ENCODE data around the gene CHRDL2. TPM values are rescaled to one million over a fixed set of nuclear protein-coding genes. Genes with fewer than 3 reads are reported as not detected.

The CHRDL2 gene
- total and polyA plus RNA-seq, 2 of the 13 experiments (the other 11 are each of a cell fraction or from before 2014, with no cell fraction given), result 0.04 TPM; not detected in 1

DNA sequence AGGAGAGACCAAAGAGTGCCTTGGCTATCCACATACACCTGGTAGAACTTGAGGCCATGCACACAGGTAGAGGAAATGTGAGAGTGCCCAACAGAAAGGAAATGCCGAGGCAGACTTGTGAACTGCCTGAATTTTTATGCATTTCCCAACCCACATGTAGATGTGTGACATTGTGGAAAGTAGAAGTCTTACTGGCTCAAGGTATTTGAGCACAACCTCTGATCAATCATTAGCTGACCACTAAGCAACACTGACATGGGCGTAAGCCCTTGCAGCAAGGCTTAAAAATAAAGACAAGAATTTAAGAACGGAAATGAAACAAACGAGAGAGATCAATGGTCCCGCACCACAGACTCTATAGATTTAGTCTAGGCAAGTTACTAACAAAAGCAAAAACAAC lies 76.2 kb downstream of the CHRDL2 start:
- Histone ChIP-seq H2AFZ (ENCODE audit: low read length) (no peak overlapping the region), H3K27me3 (ENCODE audit: control insufficient read depth in 1 of 2, insufficient read depth in 2 of 2, low read length in 2 of 2) (no peaks in the 10 kb centered on the region), H4K20me1 (ENCODE audit: insufficient read depth, low read length) (no peaks in the 10 kb centered on the region), H3K36me3 (replicated peaks in 1 of 2; ENCODE audit: control insufficient read depth in 1 of 2, insufficient read depth in 2 of 2, low read length in 2 of 2) (no peaks in the 10 kb centered on the region; a peak in 1 of 5 replicates), H3K4me1 (ENCODE audit: insufficient read depth, low read length) (no peaks in the 10 kb centered on the region), H3K4me3 (replicated peaks in 1 of 3; ENCODE audit: insufficient read depth in 1 of 3, low read depth in 2 of 3, low read length in 3 of 3) (no peak overlapping the region), H3K9ac (ENCODE audit: insufficient read depth, low read depth, low read length) (no peak overlapping the region), H3K4me2 (ENCODE audit: low read depth, low read length) (no peak overlapping the region), H3K79me2 (ENCODE audit: insufficient read depth, low read length) (no peaks in the 10 kb centered on the region), H3K9me3 (ENCODE audit: low read length) (no peaks in the 10 kb centered on the region), H3K27ac (ENCODE audit: extremely low read length, insufficient read depth, low read length) (no peak overlapping the region)
- WGBS (ENCODE audit: low lambda C conversion rate), result 93% methylated on average over 5 of the region's 5 CpGs
- ChIA-PET POLR2A (no interaction called here), CTCF (ENCODE audit: low intra/inter-chr PET ratio, low total read pairs) (no interaction called here)
- intact Hi-C loops (cut with micrococcal nuclease; ENCODE audit: unreplicated experiment) (no loop called here), in situ Hi-C loops (cut with HindIII; ENCODE audit: extremely low pct_ligation_motif_present, low pct_unique_long_range_greater_than_20kb) (no loop called here)
- FAIRE-seq (no peak), ATAC-seq (no peak), DNase-seq (ENCODE audit: low spot score) (no peak)
- BruUV-seq (replicated peaks), result no TSS peak
- no peak for TF ChIP-seq ZNF557 (CRISPR knock-in tag; IDR thresholded peaks at IDR 0.05)
- no peak for TF ChIP-seq CEBPZ (IDR thresholded peaks at IDR 0.05; ENCODE audit: low read length)
- TF ChIP-seq, protein P1, sequence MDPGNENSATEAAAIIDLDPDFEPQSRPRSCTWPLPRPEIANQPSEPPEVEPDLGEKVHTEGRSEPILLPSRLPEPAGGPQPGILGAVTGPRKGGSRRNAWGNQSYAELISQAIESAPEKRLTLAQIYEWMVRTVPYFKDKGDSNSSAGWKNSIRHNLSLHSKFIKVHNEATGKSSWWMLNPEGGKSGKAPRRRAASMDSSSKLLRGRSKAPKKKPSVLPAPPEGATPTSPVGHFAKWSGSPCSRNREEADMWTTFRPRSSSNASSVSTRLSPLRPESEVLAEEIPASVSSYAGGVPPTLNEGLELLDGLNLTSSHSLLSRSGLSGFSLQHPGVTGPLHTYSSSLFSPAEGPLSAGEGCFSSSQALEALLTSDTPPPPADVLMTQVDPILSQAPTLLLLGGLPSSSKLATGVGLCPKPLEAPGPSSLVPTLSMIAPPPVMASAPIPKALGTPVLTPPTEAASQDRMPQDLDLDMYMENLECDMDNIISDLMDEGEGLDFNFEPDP (CRISPR knock-in tag; conservative IDR thresholded peaks at IDR 0.05), result no peak
- TF ChIP-seq CREB3 (CRISPR knock-in tag; IDR thresholded peaks at IDR 0.05), result no peak
- TF ChIP-seq, protein P2, sequence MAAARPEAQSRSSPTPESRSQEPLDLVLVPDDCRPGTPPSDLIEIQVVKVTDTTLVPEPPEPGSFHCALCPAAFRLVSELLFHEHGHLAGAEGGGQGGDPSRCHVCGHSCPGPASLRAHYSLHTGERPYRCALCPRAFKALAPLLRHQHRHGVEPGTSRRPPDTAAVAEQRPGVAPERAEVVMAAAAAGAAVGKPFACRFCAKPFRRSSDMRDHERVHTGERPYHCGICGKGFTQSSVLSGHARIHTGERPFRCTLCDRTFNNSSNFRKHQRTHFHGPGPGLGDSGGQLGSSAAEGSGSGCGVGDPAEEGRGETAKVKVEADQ (CRISPR knock-in tag; IDR thresholded peaks at IDR 0.05; ENCODE audit: borderline replicate concordance), result no peak
- TF ChIP-seq CBX1 (IDR thresholded peaks at IDR 0.05; ENCODE audit: low read depth), result no peak
- no peak for TF ChIP-seq FOSL2 (CRISPR knock-in tag; IDR thresholded peaks at IDR 0.05)
- no peak for TF ChIP-seq SMC3 (IDR thresholded peaks at IDR 0.05; ENCODE audit: low read length)
- TF ChIP-seq ZNF512 (CRISPR knock-in tag; IDR thresholded peaks at IDR 0.05), result no peak
- no peak for TF ChIP-seq MED8 (CRISPR knock-in tag; IDR thresholded peaks at IDR 0.05; ENCODE audit: insufficient replicate concordance)
- no peak for TF ChIP-seq ZBTB1 (CRISPR knock-in tag; IDR thresholded peaks at IDR 0.05; ENCODE audit: borderline replicate concordance)
- TF ChIP-seq HNF4G (IDR thresholded peaks at IDR 0.05; ENCODE audit: borderline replicate concordance, low read depth, low read length), result no peak
- no peak for TF ChIP-seq HNF4G (CRISPR knock-in tag; IDR thresholded peaks at IDR 0.05; ENCODE audit: borderline replicate concordance, low read depth)
